Measurements from ENCODE around the gene NAT14. TPM values are rescaled to one million over a fixed set of nuclear protein-coding genes. Genes with fewer than 3 reads are reported as not detected.

Gene NAT14
- polyA plus RNA-seq, 1 of the 3 experiments (the other 2 are of a cell fraction) = 89.9 TPM

DNA sequence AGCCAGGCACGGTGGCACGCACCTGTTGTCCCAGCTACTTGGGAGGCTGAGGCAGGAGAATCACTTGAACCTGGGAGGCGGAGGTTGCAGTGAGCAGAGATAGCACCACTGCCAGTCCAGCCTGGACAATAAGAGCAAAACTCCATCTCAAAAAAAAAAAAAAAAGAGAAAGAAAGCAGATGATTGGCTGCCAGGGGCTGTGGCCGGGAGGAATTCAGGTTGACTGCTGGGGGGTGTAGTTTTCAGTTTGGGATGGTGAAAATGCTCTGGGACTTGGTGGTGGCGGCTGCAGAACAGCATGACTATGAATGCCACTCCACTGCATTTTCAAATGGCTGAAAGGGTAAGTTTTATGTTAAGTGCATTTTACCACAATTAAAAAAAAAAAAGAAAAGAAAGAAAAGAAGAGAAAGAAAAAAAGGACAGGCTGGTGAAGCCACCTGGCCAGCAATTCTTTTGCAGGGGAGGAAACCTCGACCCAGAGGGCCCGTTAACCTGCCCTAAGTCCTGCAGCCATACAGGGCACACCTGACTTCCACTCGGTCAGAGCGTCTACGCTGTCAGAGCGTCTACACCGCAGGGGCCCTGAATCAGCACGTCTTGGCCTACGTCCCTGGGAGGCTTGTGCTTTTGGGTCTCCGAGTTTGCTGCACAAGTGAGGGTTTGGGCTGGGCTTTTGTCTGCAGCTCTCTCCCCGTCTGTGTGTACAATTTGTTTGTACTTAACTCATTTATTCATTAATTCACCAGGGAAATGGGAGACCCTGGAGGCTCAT lies 27.1 kb upstream of the NAT14 start:
- ChIA-PET CTCF (interaction anchor here (1.4 to 2.5 kb wide), 3 partner anchors 9 to 40 kb away, joined by 3 to 10 read pairs (median 7); no protein-coding TSS in a partner anchor), POLR2A (no interaction called here)
- no peak overlapping the region for H3K9ac ChIP-seq
- no peak overlapping the region for H3K4me3 ChIP-seq (ENCODE audit: low read depth in 2 of 2, low read length in 1 of 2)
- no peaks in the 10 kb centered on the region for H3K36me3 ChIP-seq (replicated peaks in 1 of 2; ENCODE audit: control insufficient read depth in 1 of 2, insufficient read depth in 2 of 2, low read length in 1 of 2)
- H3K27ac ChIP-seq (ENCODE audit: low read depth in 2 of 2, low read length in 1 of 2) = no peak overlapping the region
- peaks cover 15% of the 10 kb centered on the region for H4K20me1 ChIP-seq (ENCODE audit: insufficient read depth)
- H2AFZ ChIP-seq (ENCODE audit: low read depth) = no peak overlapping the region
- H3K79me2 ChIP-seq (ENCODE audit: insufficient read depth) = peaks cover 12% of the 10 kb centered on the region; the same call in 1 of the 2 replicates
- peaks cover 9 to 21% of the 10 kb centered on the region in 2 experiments; a peak in 2 of 4 replicates for H3K4me1 ChIP-seq (ENCODE audit: control insufficient read depth in 1 of 2, insufficient read depth in 2 of 2, low read depth in 1 of 2, low read length in 1 of 2)
- H3F3A ChIP-seq (replicated peaks; ENCODE audit: insufficient read depth) = peaks cover 26% of the 10 kb centered on the region
- 90% methylated on average over 11 of the region's 16 CpGs for WGBS (ENCODE audit: low lambda C conversion rate)
- no peak for TF ChIP-seq REST (IDR thresholded peaks at IDR 0.05; ENCODE audit: low read depth, low read length)
- TF ChIP-seq MAX (IDR thresholded peaks at IDR 0.05; ENCODE audit: low read depth) = no peak
- no peak for TF ChIP-seq CHD2 (IDR thresholded peaks at IDR 0.05; ENCODE audit: low read length, partially characterized antibody)
- no peak for TF ChIP-seq EZH2phosphoT487 (IDR thresholded peaks at IDR 0.05; ENCODE audit: borderline replicate concordance, low read depth)
- TF ChIP-seq FOXM1 (IDR thresholded peaks at IDR 0.05; ENCODE audit: low read depth) = no peak
- no peak for TF ChIP-seq GATA2 (CRISPR knock-in tag; IDR thresholded peaks at IDR 0.05)
- TF ChIP-seq SMC3 (IDR thresholded peaks at IDR 0.05; ENCODE audit: low read depth, low read length) = no peak
- TF ChIP-seq MEF2A (IDR thresholded peaks at IDR 0.05; ENCODE audit: borderline replicate concordance, low read depth) = no peak
- TF ChIP-seq SIN3A (IDR thresholded peaks at IDR 0.05; ENCODE audit: borderline replicate concordance, low read depth, low read length) = no peak
- no peak for TF ChIP-seq CTCF (IDR thresholded peaks at IDR 0.05)
- TF ChIP-seq EP300 (IDR thresholded peaks at IDR 0.05; ENCODE audit: borderline replicate concordance in 1 of 2, low read depth in 1 of 2, low read length in 1 of 2) = no peak
- no peak for TF ChIP-seq MXI1 (IDR thresholded peaks at IDR 0.05; ENCODE audit: low read depth, low read length)
- no peak for TF ChIP-seq FOSL2 (IDR thresholded peaks at IDR 0.05; ENCODE audit: borderline replicate concordance, low read depth)
- TF ChIP-seq TEAD4 (IDR thresholded peaks at IDR 0.05; ENCODE audit: borderline replicate concordance, insufficient read depth) = no peak
- no peak for TF ChIP-seq RXRA (IDR thresholded peaks at IDR 0.05; ENCODE audit: borderline replicate concordance, low read depth)
- TF ChIP-seq RCOR1 (IDR thresholded peaks at IDR 0.05; ENCODE audit: low read length) = no peak
- TF ChIP-seq ELF1 (IDR thresholded peaks at IDR 0.05) = no peak
- no peak for TF ChIP-seq RAD21 (IDR thresholded peaks at IDR 0.05; ENCODE audit: low read length)
- no peak for TF ChIP-seq TAF1 (IDR thresholded peaks at IDR 0.05; ENCODE audit: borderline replicate concordance, low read depth, low read length)
- no peak for TF ChIP-seq GABPA (IDR thresholded peaks at IDR 0.05; ENCODE audit: low read depth)
- H3K9me3 ChIP-seq = no peaks in the 10 kb centered on the region
- H3K27me3 ChIP-seq (ENCODE audit: insufficient read depth) = no peaks in the 10 kb centered on the region
- H3K9me2 ChIP-seq = no peaks in the 10 kb centered on the region
- no peak overlapping the region for H3K4me2 ChIP-seq
- DNase-seq = no peak

All from SK-N-SH (cell line).